Lower leg skin (tissue), 4 donors: ENCODE data around the gene DMRTB1. TPM values are rescaled to one million over a fixed set of nuclear protein-coding genes. Genes with fewer than 3 reads are reported as not detected.

ENCODE experiments used
- DNase-seq, 2 donors: peaks; one replicate each; pipeline ENCODE4 v3.0.0-alpha.2; 2019; ENCODE audit warnings: low spot score in 2 of 2
- H3K4me3 ChIP-seq: fragments of 200-600 bp; sonication (generic); 2 replicates; pipeline ENCODE4 v1.5.1; 2017; ENCODE audit warnings: mild to moderate bottlenecking, low read depth; ENCODE audit not compliant: poor library complexity, severe bottlenecking
- CTCF ChIP-seq, 3 donors: fragments of 450-650 bp; IDR thresholded peaks; one replicate each; pipeline ENCODE4 v1.5.1; 2016; ENCODE audit warnings: antibody characterized with exemption in 3 of 3, mild to moderate bottlenecking in 3 of 3, moderate library complexity in 2 of 3
- POLR2A ChIP-seq, 2 donors: fragments of 450-650 bp; IDR thresholded peaks; one replicate each; pipeline ENCODE4 v1.6.1; 2016 to 2017; ENCODE audit warnings: antibody characterized with exemption in 2 of 2, mild to moderate bottlenecking in 1 of 2, moderate library complexity in 1 of 2
- WGBS, 2 donors: methylation state at CpG; one replicate each; pipeline ENCODE4 v1.1.5; 2018; 5-methylcytosine and 5-hydroxymethylcytosine counted together
- intact Hi-C: fragments of 100-400 bp; cut with DNase I; formaldehyde crosslinking; loops from one replicate; pipeline ENCODE4 v1.15.0; 2023; ENCODE audit warnings: low total_unique reads
- total RNA-seq, 4 donors: library from RNA; depleted of rRNA; stranded (reverse); fragments of >200 nt; gene quantifications; one replicate each; pipeline ENCODE4 v1.1.0, GENCODE V29; 2016

The DMRTB1 gene
- total RNA-seq, 4 donors from 2014 or later, result not detected

GRCh38 chr1:53447413-53447812 lies 11.8 kb upstream of the DMRTB1 start:
- intact Hi-C loops, result no loop called here
- DNase-seq, result no peak
- TF ChIP-seq POLR2A (IDR thresholded peaks at IDR 0.05), result no peak
- no peak for TF ChIP-seq CTCF (IDR thresholded peaks at IDR 0.05)
- no peak overlapping the region for H3K4me3 ChIP-seq
- 93 to 95% methylated on average over 4 of the region's 4 CpGs for WGBS, 2 donors

GRCh38 chr1:53448241-53448841 lies 10.9 kb upstream of the DMRTB1 start:
- no peak for DNase-seq
- WGBS, 2 donors, result 86 to 95% methylated on average over 2 of the region's 2 CpGs
- no peak overlapping the region for H3K4me3 ChIP-seq
- intact Hi-C loops, result no loop called here
- TF ChIP-seq POLR2A (IDR thresholded peaks at IDR 0.05) (no peak), CTCF (IDR thresholded peaks at IDR 0.05) (no peak)

- DNase-seq, result no peak
- WGBS, 2 donors, result 65 to 67% methylated on average over 3 of the region's 3 CpGs
- intact Hi-C loops, result no loop called here
- no peak overlapping the region for H3K4me3 ChIP-seq
- TF ChIP-seq CTCF (IDR thresholded peaks at IDR 0.05), result no peak
- no peak for TF ChIP-seq POLR2A (IDR thresholded peaks at IDR 0.05)
These were observed 10.2 kb upstream of the DMRTB1 start for GRCh38 chr1:53449021-53449420.

GRCh38 chr1:53449693-53450092 lies 9.5 kb upstream of the DMRTB1 start:
- no peak for TF ChIP-seq POLR2A (IDR thresholded peaks at IDR 0.05)
- TF ChIP-seq CTCF (IDR thresholded peaks at IDR 0.05), result no peak
- 57 to 58% methylated on average over 8 of the region's 8 CpGs for WGBS, 2 donors
- H3K4me3 ChIP-seq, result no peak overlapping the region
- no peak for DNase-seq
- intact Hi-C loops, result no loop called here

- H3K4me3 ChIP-seq, result no peak overlapping the region
- no peak for TF ChIP-seq POLR2A (IDR thresholded peaks at IDR 0.05)
- no peak for TF ChIP-seq CTCF (IDR thresholded peaks at IDR 0.05)
- DNase-seq, result no peak
- WGBS, 2 donors, result 25 to 58% methylated on average over 2 of the region's 2 CpGs
- intact Hi-C loops, result no loop called here
These were observed 9.0 kb upstream of the DMRTB1 start for GRCh38 chr1:53450225-53450624.

GRCh38 chr1:53454019-53454418 lies 5.2 kb upstream of the DMRTB1 start:
- 87 to 94% methylated on average over 3 of the region's 3 CpGs for WGBS, 2 donors
- no peak for DNase-seq
- no peak overlapping the region for H3K4me3 ChIP-seq
- intact Hi-C loops, result no loop called here
- TF ChIP-seq CTCF (IDR thresholded peaks at IDR 0.05) (no peak), POLR2A (IDR thresholded peaks at IDR 0.05) (no peak)
